Kidney epithelial cell (primary cell): ENCODE data around the gene ZNF319. TPM values are rescaled to one million over a fixed set of nuclear protein-coding genes. Genes with fewer than 3 reads are reported as not detected.

Experiments used
- DNase-seq: peaks from one replicate; pipeline ENCODE4 v3.0.0-alpha.2; 2010; ENCODE audit warnings: low read depth
- H3K27me3 ChIP-seq: 2 replicates; pipeline ENCODE4 v1.6.0; 2011; ENCODE audit warnings: low read length; ENCODE audit not compliant: control insufficient read depth, insufficient read depth
- H3K36me3 ChIP-seq: 2 replicates; pipeline ENCODE4 v1.5.1; 2011; ENCODE audit warnings: low read length; ENCODE audit not compliant: control insufficient read depth, insufficient read depth
- H3K4me3 ChIP-seq: 2 replicates; pipeline ENCODE4 v1.5.1; 2011; ENCODE audit warnings: low read depth, mild to moderate bottlenecking, control low read depth, low read length
- CTCF ChIP-seq: IDR thresholded peaks from 2 replicates; pipeline ENCODE4 v1.5.1; 2011; ENCODE audit warnings: mild to moderate bottlenecking, moderate library complexity, low read length, control low read depth, inconsistent platforms; ENCODE audit not compliant: insufficient read depth, poor library complexity, severe bottlenecking
- total RNA-seq: library from RNA; depleted of rRNA; stranded (reverse); fragments of >200 nt; gene quantifications from 2 replicates; pipeline ENCODE4 v1.2.3, GENCODE V29; 2015

The ZNF319 gene
- total RNA-seq, 1 donor from 2014 or later: 11.9 TPM

GRCh38 chr16:57952909-57953308 lies 47.6 kb downstream of the ZNF319 start:
- Histone ChIP-seq H3K27me3 (peaks cover 5% of the 10 kb centered on the region), H3K4me3 (no peak overlapping the region), H3K36me3 (no peaks in the 10 kb centered on the region)
- TF ChIP-seq CTCF: no peak
- DNase-seq: no peak

- TF ChIP-seq CTCF: no peak
- DNase-seq: no peak
- H3K36me3 ChIP-seq: no peaks in the 10 kb centered on the region
Measured at GRCh38 chr16:57951204-57951960, 49.1 kb downstream of the ZNF319 start.

GRCh38 chr16:57950382-57950781 lies 50.1 kb downstream of the ZNF319 start:
- Histone ChIP-seq H3K36me3 (no peaks in the 10 kb centered on the region), H3K4me3 (no peak overlapping the region), H3K27me3 (peaks cover 10% of the 10 kb centered on the region)
- DNase-seq: no peak
- TF ChIP-seq CTCF: no peak

More at GRCh38 chr16:57951204-57951960, 49.1 kb downstream of the ZNF319 start:
- no peak overlapping the region for H3K4me3 ChIP-seq
- H3K27me3 ChIP-seq: peaks cover 8% of the 10 kb centered on the region

- no peak for TF ChIP-seq CTCF
- peaks cover 13% of the 10 kb centered on the region for H3K27me3 ChIP-seq
- DNase-seq: no peak
- no peaks in the 10 kb centered on the region for H3K36me3 ChIP-seq
- no peak overlapping the region for H3K4me3 ChIP-seq
Measured at GRCh38 chr16:57949595-57950238, 50.8 kb downstream of the ZNF319 start.

GRCh38 chr16:57949013-57949412 lies 51.5 kb downstream of the ZNF319 start:
- no peak overlapping the region for H3K4me3 ChIP-seq
- H3K27me3 ChIP-seq: peaks cover 13% of the 10 kb centered on the region
- no peaks in the 10 kb centered on the region for H3K36me3 ChIP-seq
- no peak for TF ChIP-seq CTCF
- DNase-seq: no peak

GRCh38 chr16:57948027-57948426 lies 52.4 kb downstream of the ZNF319 start:
- H3K27me3 ChIP-seq: peaks cover 13% of the 10 kb centered on the region
- H3K4me3 ChIP-seq: no peak overlapping the region
- DNase-seq: no peak
- no peaks in the 10 kb centered on the region for H3K36me3 ChIP-seq
- no peak for TF ChIP-seq CTCF
